Adrenal gland (tissue), 5 donors: ENCODE measurements around the gene PBX1.

Source experiments
- CTCF ChIP-seq, 6 experiments: fragments of 450-650 bp in 4 of 6; fragments of 200-600 bp in 2 of 6; sonication (generic) in 1 of 6; IDR thresholded peaks; 1 replicate in 5 of 6; 2 replicates in 1 of 6; pipeline versions ENCODE4 v1.5.1 to v1.8.0; 2016 to 2021; ENCODE audit warnings: antibody characterized with exemption in 6 of 6, mild to moderate bottlenecking in 2 of 6, moderate library complexity in 1 of 6
- POLR2A ChIP-seq, 2 donors: fragments of 450-650 bp; IDR thresholded peaks; one replicate each; pipeline ENCODE4 v1.6.1; 2017; ENCODE audit warnings: antibody characterized with exemption in 2 of 2, mild to moderate bottlenecking in 2 of 2, moderate library complexity in 1 of 2
- donor health status: DM: no; HTN: no; CAD: no.

GRCh38 chr1:164880644-164881043 lies 321.7 kb downstream of the PBX1 start:
- TF ChIP-seq CTCF (IDR thresholded peaks at IDR 0.05), result no peak
- TF ChIP-seq POLR2A (IDR thresholded peaks at IDR 0.05), result no peak
